Keratinocyte (primary cell): ENCODE data around the gene SEMA3C.

Experiments
- CTCF ChIP-seq, 3 experiments: IDR thresholded peaks in 1 of 3; conservative IDR thresholded peaks in 1 of 3; optimal IDR thresholded peaks in 1 of 3; 2 replicates in 2 of 3; 3 replicates in 1 of 3; pipeline versions ENCODE3 to v1.5.1; 2011; ENCODE audit warnings: low read length in 3 of 3, mild to moderate bottlenecking in 3 of 3, moderate library complexity in 2 of 3, control low read depth in 1 of 3, inconsistent platforms in 1 of 3; ENCODE audit not compliant: insufficient read depth in 2 of 3; ENCODE audit errors: extremely low read depth in 1 of 3
- EZH2 ChIP-seq: IDR thresholded peaks from one replicate; pipeline ENCODE4 v1.6.1; 2012; ENCODE audit warnings: inconsistent platforms, mild to moderate bottlenecking, low read length, moderate library complexity

- no peak for TF ChIP-seq CTCF (optimal IDR thresholded peaks at IDR 0.05 in 1 of 3, IDR thresholded peaks at IDR 0.05 in 1 of 3, conservative IDR thresholded peaks at IDR 0.05 in 1 of 3; ENCODE audit: extremely low read depth in 1 of 3, insufficient read depth in 2 of 3, low read length in 3 of 3)
- TF ChIP-seq EZH2 = no peak
Observed at GRCh38 chr7:80869821-80870751, 48.8 kb downstream of the SEMA3C start.
